Ovary (tissue), 9 donors: ENCODE results near the gene TNFAIP8L1. TPM values are rescaled to one million over a fixed set of nuclear protein-coding genes. Genes with fewer than 3 reads are reported as not detected.

ENCODE experiments used
- DNase-seq, 5 donors: peaks; one replicate each; pipeline ENCODE4 v3.0.0-alpha.2; 2019 to 2020
- H3K27ac ChIP-seq, 2 donors: fragments of 200-600 bp; one replicate each; pipeline versions ENCODE4 v1.5.1 to v1.8.0; 2019 to 2022
- H3K27me3 ChIP-seq: fragments of 200-600 bp; one replicate; pipeline ENCODE4 v1.8.0; 2022
- H3K36me3 ChIP-seq: fragments of 200-600 bp; sonication (generic); one replicate; pipeline ENCODE4 v1.5.1; 2019
- H3K4me1 ChIP-seq: one replicate; pipeline ENCODE4 v1.8.1; 2013; ENCODE audit warnings: mild to moderate bottlenecking, moderate library complexity; ENCODE audit not compliant: insufficient read depth
- H3K4me3 ChIP-seq: fragments of 200-600 bp; sonication (generic); one replicate; pipeline ENCODE4 v1.5.1; 2017
- H3K9me3 ChIP-seq, 2 donors: fragments of 200-600 bp in 1 of 2; sonication (generic) in 1 of 2; one replicate each; pipeline versions ENCODE4 v1.5.1 to v1.8.1; 2013 to 2019; ENCODE audit warnings: mild to moderate bottlenecking in 1 of 2, moderate library complexity in 1 of 2
- CTCF ChIP-seq, 3 donors: fragments of 450-650 bp in 2 of 3; fragments of 200-600 bp in 1 of 3; IDR thresholded peaks; one replicate each; pipeline versions ENCODE4 v1.5.1 to v1.8.0; 2016 to 2022; ENCODE audit warnings: antibody characterized with exemption in 3 of 3, mild to moderate bottlenecking in 1 of 3
- EP300 ChIP-seq: sonication (generic); formaldehyde crosslinking; IDR thresholded peaks from one replicate; pipeline ENCODE4 v1.6.1; 2017; ENCODE audit warnings: antibody characterized with exemption
- POLR2A ChIP-seq: fragments of 450-650 bp; IDR thresholded peaks from one replicate; pipeline ENCODE4 v1.6.1; 2017; ENCODE audit warnings: antibody characterized with exemption, mild to moderate bottlenecking, moderate library complexity
- WGBS, 3 donors: extraction: QIAGEN DNeasy Blood & Tissue Kit in 1 of 3; methylation state at CpG; one replicate each; pipeline versions ENCODE4 v1.1.5 to v1.1.7; 2013 to 2017; 5-methylcytosine and 5-hydroxymethylcytosine counted together
- intact Hi-C, 4 donors: fragments of 100-400 bp; cut with DNase I; formaldehyde crosslinking; loops; one replicate each; pipeline versions ENCODE4 v1.11.0 to v1.15.1; 2022 to 2023
- polyA plus RNA-seq, 2 donors: library from polyadenylated mRNA; stranded (reverse); fragments of 200-250 nt in 1 of 2; fragments of 350-450 nt in 1 of 2; fragmentation: Illumina TruSeq in 1 of 2; extraction: RNeasy Lipid Tissue Mini Kit (QIAGEN cat#74804) in 1 of 2; gene quantifications; one replicate each; pipeline ENCODE4 v1.2.3, GENCODE V29; 2013 to 2014
- total RNA-seq, 7 donors: library from RNA; depleted of rRNA in 2 of 7; stranded (reverse); fragments of >200 nt in 2 of 7; fragmentation: NEBNext Ultra II Directional in 3 of 7; extraction: Animal tissue kit (Norgen Biotek cat#: 25700) in 3 of 7; gene quantifications; one replicate each; pipeline versions ENCODE4 v1.1.0 to v1.2.4, GENCODE V29; 2016 to 2023
- donor health status: DM: no; HTN: no; CAD: no; lungs with moderate emphysema.
- donor health status: DM: no; HTN: no; CAD: no.
- donor health status: Bipolar disorder and iron deficiency.
- donor health status: DM: yes; HTN: yes; CAD: no.
- donor health status: DM: no; HTN: no; CAD: no.
- donor health status: DM: yes; HTN: yes; CAD: no.

Gene TNFAIP8L1
- total and polyA plus RNA-seq, 9 donors: 4.3 to 14.0 (median 8.1) TPM

GRCh38 chr19:4664642-4665041 is 25.3 kb downstream of the TNFAIP8L1 start:
- Histone ChIP-seq H3K4me1 (no peaks in the 10 kb centered on the region), H3K27ac (no peak overlapping the region), H3K27me3 (no peaks in the 10 kb centered on the region), H3K36me3 (no peaks in the 10 kb centered on the region), H3K4me3 (no peak overlapping the region), H3K9me3 (no peaks in the 10 kb centered on the region)
- intact Hi-C loops: no loop called here
- no peak for DNase-seq
- TF ChIP-seq EP300: no peak
- no peak for TF ChIP-seq POLR2A
- TF ChIP-seq CTCF (IDR thresholded peaks at IDR 0.05): no peak
- 84 to 89% (median 86%) methylated on average over 12 of the region's 12 CpGs for WGBS, 3 donors

GRCh38 chr19:4669723-4670480 is 30.6 kb downstream of the TNFAIP8L1 start, which contains the start of gene MYDGF:
Gene MYDGF (minus strand): TSS chr19:4670342. CDS start chr19:4670334, 8 bp downstream.
- peak; percentile 92 to 97 (median 93) for DNase-seq
- Histone ChIP-seq H3K9me3 (no peaks in the 10 kb centered on the region), H3K27ac (peak within 1 kb of the TSS; percentile 5 to 39), H3K4me1 (no peaks in the 10 kb centered on the region), H3K4me3 (peak within 1 kb of the TSS; percentile 91), H3K36me3 (no peaks in the 10 kb centered on the region), H3K27me3 (no peaks in the 10 kb centered on the region)
- 0 to 1% (median 0%) methylated on average over 44 to 75 of the region's 75 CpGs for WGBS, 3 donors
- peak; percentile 30 for TF ChIP-seq POLR2A
- TF ChIP-seq EP300: no peak
- intact Hi-C loops: no loop called here

DNA sequence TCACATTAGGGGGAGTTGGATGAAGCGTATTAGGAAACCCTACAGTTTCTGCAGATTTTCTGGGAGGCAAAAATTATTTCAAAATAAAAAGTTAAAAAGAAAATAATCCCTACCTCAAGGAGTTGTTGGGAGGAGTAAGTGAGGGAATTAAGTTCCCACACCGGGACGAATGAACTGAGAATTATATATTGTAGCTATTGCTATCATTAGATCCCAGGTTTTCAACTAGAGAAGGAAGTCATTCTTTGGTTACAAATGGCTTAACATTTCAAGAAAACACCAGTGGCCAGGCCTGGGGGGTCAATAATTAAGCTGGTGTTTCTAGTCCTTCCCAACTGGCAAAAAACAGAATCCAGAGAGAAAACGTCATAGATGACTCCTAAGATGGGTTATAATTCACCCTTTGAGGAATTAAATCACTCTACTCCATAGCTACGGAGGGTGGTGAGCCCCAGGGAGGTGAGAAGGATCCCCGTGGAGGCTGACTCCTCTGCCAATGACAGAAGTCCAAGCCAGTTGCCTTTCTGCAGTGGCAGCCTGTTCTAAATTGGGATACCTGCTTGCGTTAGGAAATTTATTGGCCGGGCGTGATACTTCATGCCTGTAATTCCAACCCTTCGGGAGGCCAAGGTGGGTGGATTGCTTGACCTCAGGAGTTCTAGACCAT is 32.0 kb downstream of the TNFAIP8L1 start:
- Histone ChIP-seq H3K36me3 (no peaks in the 10 kb centered on the region), H3K4me3 (no peak overlapping the region), H3K27ac (peak overlapping the region in 1 of 2 donors; percentile 39), H3K9me3 (no peaks in the 10 kb centered on the region), H3K27me3 (no peaks in the 10 kb centered on the region), H3K4me1 (no peaks in the 10 kb centered on the region)
- 53 to 58% (median 55%) methylated on average over 10 of the region's 10 CpGs for WGBS, 3 donors
- no peak for DNase-seq
- TF ChIP-seq CTCF (IDR thresholded peaks at IDR 0.05) (no peak), POLR2A (no peak), EP300 (no peak)
- intact Hi-C loops: no loop called here

DNA sequence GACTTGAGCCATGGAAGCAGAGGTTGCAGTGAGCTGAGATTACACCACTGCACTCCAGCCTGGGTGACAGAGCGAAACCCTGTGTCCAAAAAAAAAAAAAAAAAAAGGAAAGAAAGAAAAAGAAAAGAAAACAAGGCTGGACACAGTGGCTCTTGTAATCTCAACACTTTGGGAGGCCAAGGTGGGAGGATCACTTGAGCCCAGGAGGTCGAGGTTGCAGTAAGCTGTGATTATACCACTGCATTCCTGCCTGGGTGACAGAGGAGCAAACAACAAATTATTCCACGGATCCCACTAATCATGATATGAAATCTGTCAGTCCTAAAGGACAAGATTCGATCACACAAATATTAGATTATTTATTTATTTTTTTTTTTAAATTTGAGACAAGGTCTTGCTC is 33.9 kb downstream of the TNFAIP8L1 start:
- intact Hi-C loops: no loop called here
- TF ChIP-seq CTCF (IDR thresholded peaks at IDR 0.05): no peak
- no peak for TF ChIP-seq POLR2A
- no peak for TF ChIP-seq EP300
- Histone ChIP-seq H3K9me3 (no peaks in the 10 kb centered on the region), H3K27ac (no peak overlapping the region), H3K36me3 (no peaks in the 10 kb centered on the region), H3K27me3 (no peaks in the 10 kb centered on the region), H3K4me3 (no peak overlapping the region), H3K4me1 (no peaks in the 10 kb centered on the region)
- no peak for DNase-seq
- 47 to 58% (median 53%) methylated on average over 4 of the region's 4 CpGs for WGBS, 3 donors

DNA sequence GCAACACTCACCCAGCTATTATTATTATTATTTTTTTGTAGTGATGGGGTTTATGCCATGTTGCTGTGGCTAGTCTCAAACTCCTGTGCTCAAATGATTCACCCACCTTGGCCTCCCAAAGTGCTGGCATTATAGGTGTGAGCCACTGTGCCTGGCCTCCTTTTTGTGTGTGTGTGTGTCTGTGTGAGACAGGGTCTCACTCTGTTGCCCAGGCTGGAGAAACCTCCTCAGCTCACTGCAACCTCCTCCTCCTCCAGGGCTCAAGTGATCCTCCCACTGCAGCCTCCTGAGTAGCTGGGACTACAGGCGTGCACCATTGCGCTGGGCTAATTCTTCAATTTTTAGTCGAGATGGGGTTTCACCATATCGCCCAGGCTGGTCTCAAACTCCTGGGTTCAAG is 34.4 kb downstream of the TNFAIP8L1 start:
- intact Hi-C loops: no loop called here
- Histone ChIP-seq H3K27me3 (no peaks in the 10 kb centered on the region), H3K27ac (no peak overlapping the region), H3K4me1 (no peaks in the 10 kb centered on the region), H3K9me3 (no peaks in the 10 kb centered on the region), H3K36me3 (no peaks in the 10 kb centered on the region), H3K4me3 (no peak overlapping the region)
- TF ChIP-seq EP300 (no peak), POLR2A (no peak), CTCF (IDR thresholded peaks at IDR 0.05) (no peak)
- no peak for DNase-seq
- WGBS, 3 donors: 88 to 95% (median 92%) methylated on average over 4 of the region's 4 CpGs
